Thoracic aorta (tissue), 2 donors: ENCODE data around the gene NUDCD2. TPM values are rescaled to one million over a fixed set of nuclear protein-coding genes. Genes with fewer than 3 reads are reported as not detected.

Experiments used
- ATAC-seq: fragments of 150-250 bp; one replicate; pipeline ENCODE4 v1.8.0; 2017; ENCODE audit warnings: low read depth; ENCODE audit not compliant: insufficient number of reproducible peaks, low FRiP score
- DNase-seq: peaks from one replicate; pipeline ENCODE4 v3.0.0-alpha.2; 2020; ENCODE audit warnings: low spot score
- H3K27ac ChIP-seq, 2 donors: fragments of 200-600 bp; sonication (generic); 1 replicate in 1 of 2; 2 replicates in 1 of 2; pipeline ENCODE4 v1.5.1; 2016; ENCODE audit warnings: mild to moderate bottlenecking in 2 of 2, moderate library complexity in 2 of 2
- H3K27me3 ChIP-seq: fragments of 200-600 bp; sonication (generic); replicated peaks from 2 replicates; pipeline ENCODE4 v1.6.0; 2016; ENCODE audit warnings: mild to moderate bottlenecking; ENCODE audit not compliant: insufficient read depth
- H3K36me3 ChIP-seq: fragments of 200-600 bp; sonication (generic); one replicate; pipeline ENCODE4 v1.5.1; 2016
- H3K4me1 ChIP-seq, 2 donors: fragments of 200-600 bp; sonication (generic); 1 replicate in 1 of 2; 2 replicates in 1 of 2; pipeline versions ENCODE4 v1.5.1 to v1.6.0; 2016; ENCODE audit warnings: low read depth in 2 of 2, mild to moderate bottlenecking in 1 of 2; ENCODE audit not compliant: control insufficient read depth in 1 of 2
- H3K4me3 ChIP-seq: fragments of 200-600 bp; sonication (generic); 2 replicates; pipeline ENCODE4 v1.5.1; 2016; ENCODE audit warnings: mild to moderate bottlenecking
- H3K9me3 ChIP-seq: fragments of 200-600 bp; sonication (generic); 2 replicates; pipeline ENCODE4 v1.5.1; 2016
- CTCF ChIP-seq: fragments of 200-600 bp; sonication (generic); IDR thresholded peaks from one replicate; pipeline ENCODE4 v1.5.1; 2019; ENCODE audit warnings: antibody characterized with exemption
- total RNA-seq, 2 donors: library from RNA; depleted of rRNA; stranded (reverse); fragments of >200 nt; gene quantifications; one replicate each; pipeline versions ENCODE4 v1.1.0 to v1.2.3, GENCODE V29; 2016

NUDCD2 gene
- total RNA-seq, 2 donors from 2014 or later = 4.7 to 5.5 TPM

GRCh38 chr5:163489055-163489744 is 29.3 kb upstream of the NUDCD2 start:
- no peak for ATAC-seq
- TF ChIP-seq CTCF = no peak

GRCh38 chr5:163478982-163479271 is 19.0 kb upstream of the NUDCD2 start:
- no peak overlapping the region for H3K4me3 ChIP-seq
- H3K9me3 ChIP-seq = no peaks in the 10 kb centered on the region
- TF ChIP-seq CTCF = no peak
- no peak overlapping the region for H3K27ac ChIP-seq
- ATAC-seq (no peak), DNase-seq (no peak)
- H3K4me1 ChIP-seq = no peaks in the 10 kb centered on the region
- no peaks in the 10 kb centered on the region for H3K36me3 ChIP-seq
- H3K27me3 ChIP-seq = no peaks in the 10 kb centered on the region

More at GRCh38 chr5:163489055-163489744, 29.3 kb upstream of the NUDCD2 start:
- H3K27me3 ChIP-seq = no peaks in the 10 kb centered on the region
- no peak overlapping the region for H3K4me3 ChIP-seq
- no peaks in the 10 kb centered on the region for H3K4me1 ChIP-seq
- H3K27ac ChIP-seq = no peak overlapping the region
- no peaks in the 10 kb centered on the region for H3K9me3 ChIP-seq
- DNase-seq = no peak
- H3K36me3 ChIP-seq = no peaks in the 10 kb centered on the region

GRCh38 chr5:163478126-163478981 is 18.5 kb upstream of the NUDCD2 start:
- ATAC-seq (no peak), DNase-seq (no peak)
- no peak overlapping the region for H3K27ac ChIP-seq
- no peaks in the 10 kb centered on the region for H3K4me1 ChIP-seq
- TF ChIP-seq CTCF = no peak
- no peaks in the 10 kb centered on the region for H3K9me3 ChIP-seq
- no peak overlapping the region for H3K4me3 ChIP-seq
- H3K36me3 ChIP-seq = no peaks in the 10 kb centered on the region
- no peaks in the 10 kb centered on the region for H3K27me3 ChIP-seq

GRCh38 chr5:163475411-163475810 is 15.5 kb upstream of the NUDCD2 start:
- no peak for TF ChIP-seq CTCF
- Histone ChIP-seq H3K27me3 (no peaks in the 10 kb centered on the region), H3K9me3 (no peaks in the 10 kb centered on the region), H3K4me3 (no peak overlapping the region), H3K27ac (no peak overlapping the region), H3K4me1 (no peaks in the 10 kb centered on the region), H3K36me3 (no peaks in the 10 kb centered on the region)
- ATAC-seq = no peak
- DNase-seq = no peak

- no peaks in the 10 kb centered on the region for H3K27me3 ChIP-seq
- no peaks in the 10 kb centered on the region for H3K9me3 ChIP-seq
- H3K4me1 ChIP-seq = no peaks in the 10 kb centered on the region
- no peak for DNase-seq
- no peak for ATAC-seq
- H3K36me3 ChIP-seq = no peaks in the 10 kb centered on the region
- H3K4me3 ChIP-seq = no peak overlapping the region
- peak; percentile 51 for TF ChIP-seq CTCF
- H3K27ac ChIP-seq = no peak overlapping the region
Measured at GRCh38 chr5:163473635-163474243, 13.8 kb upstream of the NUDCD2 start.
